Panc1 (cell line): ENCODE data around the gene DAPK1. TPM values are rescaled to one million over a fixed set of nuclear protein-coding genes. Genes with fewer than 3 reads are reported as not detected.

Experiments used
- ATAC-seq: fragments of 200-7000 bp; cut with Tn5 transposase; 2 replicates; pipeline ENCODE4 v1.9.1; 2020; ENCODE audit warnings: mild to moderate bottlenecking, moderate library complexity
- BruUV-seq: library from RNA; stranded (reverse); fragments of 400-500 nt; replicated peaks from 2 replicates; lab custom pipeline; 2021; lab: Mats Ljungman, UMichigan
- CTCF ChIA-PET: fragments of 300-600 bp; sonication (Branson Sonifier 250); formaldehyde crosslinking; loops from one replicate; lab custom pipeline; 2022; ENCODE audit warnings: antibody characterized with exemption; lab: Charles Lee
- POLR2A ChIA-PET: fragments of 300-600 bp; sonication (Branson Sonifier 250); formaldehyde crosslinking; loops from one replicate; lab custom pipeline; 2022; ENCODE audit warnings: antibody characterized with exemption; lab: Charles Lee
- DNase-seq: peaks from one replicate; pipeline ENCODE4 v3.0.0-alpha.2; 2010; ENCODE audit warnings: low read depth, low spot score
- H3K27ac ChIP-seq: 2 replicates; pipeline ENCODE4 v1.5.1; 2011; ENCODE audit warnings: mild to moderate bottlenecking, low read length, inconsistent platforms
- H3K27me3 ChIP-seq: fragments of 200-500 bp; sonication (Bioruptor generic); 2 replicates; pipeline ENCODE4 v1.6.0; 2014; ENCODE audit warnings: low read length, inconsistent platforms; ENCODE audit not compliant: control insufficient read depth, insufficient read depth
- H3K36me3 ChIP-seq: fragments of 200-500 bp; sonication (Bioruptor generic); 2 replicates; pipeline ENCODE4 v1.5.1; 2014; ENCODE audit warnings: inconsistent platforms, mild to moderate bottlenecking, low read length, moderate library complexity; ENCODE audit not compliant: control insufficient read depth, insufficient read depth
- H3K4me1 ChIP-seq: 2 replicates; pipeline ENCODE4 v1.5.1; 2011; ENCODE audit warnings: inconsistent platforms, mild to moderate bottlenecking, low read length, moderate library complexity; ENCODE audit not compliant: control insufficient read depth, insufficient read depth
- H3K4me3 ChIP-seq, 2 experiments: 2 replicates each; pipeline ENCODE4 v1.5.1; 2011 to 2012; ENCODE audit warnings: low read depth in 2 of 2, low read length in 2 of 2, mild to moderate bottlenecking in 2 of 2, inconsistent platforms in 1 of 2, moderate library complexity in 1 of 2
- H3K9me3 ChIP-seq: fragments of 200-500 bp; sonication (Bioruptor generic); 2 replicates; pipeline ENCODE4 v1.5.1; 2014; ENCODE audit warnings: low read depth, mild to moderate bottlenecking, inconsistent platforms, low read length, moderate library complexity; ENCODE audit not compliant: control insufficient read depth, insufficient read depth
- POLR2AphosphoS5 ChIP-seq: IDR thresholded peaks from 2 replicates; pipeline ENCODE4 v1.6.1; 2012; ENCODE audit warnings: mild to moderate bottlenecking, low read depth, low read length, moderate library complexity
- SIN3A ChIP-seq: IDR thresholded peaks from 2 replicates; pipeline ENCODE4 v1.6.1; 2012; ENCODE audit warnings: low read depth, mild to moderate bottlenecking, low read length, moderate library complexity, borderline replicate concordance; ENCODE audit not compliant: insufficient read depth
- TCF7L2 ChIP-seq: IDR thresholded peaks from 2 replicates; pipeline ENCODE4 v1.6.1; 2011; ENCODE audit warnings: mild to moderate bottlenecking, low read depth, low read length, inconsistent platforms
- in situ Hi-C: cut with HindIII; loops from 2 replicates; pipeline ENCODE4 v1.10.0; 2016; ENCODE audit warnings: low sequenced_read_pairs, low pct_unique_long_range_greater_than_20kb
- intact Hi-C: fragments of 100-400 bp; cut with micrococcal nuclease; formaldehyde crosslinking; loops from one replicate; pipeline ENCODE4 v1.10.0; 2022; ENCODE audit not compliant: unreplicated experiment
- total RNA-seq: library from RNA; stranded (reverse); gene quantifications from one replicate; pipeline ENCODE4 v1.2.1, GENCODE V29; 2021; ENCODE audit not compliant: unreplicated experiment
- TF ChIP-seq, protein P1 (sequence below): fragments of 450-650 bp; IDR thresholded peaks from 2 replicates; pipeline ENCODE4 v1.5.1; 2017; ENCODE audit warnings: mild to moderate bottlenecking
- TF ChIP-seq, protein P2 (sequence below), 2 experiments: IDR thresholded peaks; 2 replicates each; pipeline ENCODE4 v1.6.1; 2011 to 2012; ENCODE audit warnings: low read depth in 2 of 2, control low read depth in 1 of 2, low read length in 1 of 2, mild to moderate bottlenecking in 1 of 2, moderate library complexity in 1 of 2; ENCODE audit not compliant: insufficient read depth in 1 of 2

Gene DAPK1
- total RNA-seq, 1 experiment from 2014 or later: 0.87 TPM

- Histone ChIP-seq H3K4me1 (no peaks in the 10 kb centered on the region; the same call in 1 of the 2 replicates), H3K4me3 (no peak overlapping the region), H3K9me3 (no peaks in the 10 kb centered on the region), H3K36me3 (no peaks in the 10 kb centered on the region), H3K27me3 (no peaks in the 10 kb centered on the region), H3K27ac (no peak overlapping the region)
- ChIA-PET CTCF (no interaction called here), POLR2A (no interaction called here)
- DNase-seq (no peak), ATAC-seq (no peak)
- TF ChIP-seq, protein P1, sequence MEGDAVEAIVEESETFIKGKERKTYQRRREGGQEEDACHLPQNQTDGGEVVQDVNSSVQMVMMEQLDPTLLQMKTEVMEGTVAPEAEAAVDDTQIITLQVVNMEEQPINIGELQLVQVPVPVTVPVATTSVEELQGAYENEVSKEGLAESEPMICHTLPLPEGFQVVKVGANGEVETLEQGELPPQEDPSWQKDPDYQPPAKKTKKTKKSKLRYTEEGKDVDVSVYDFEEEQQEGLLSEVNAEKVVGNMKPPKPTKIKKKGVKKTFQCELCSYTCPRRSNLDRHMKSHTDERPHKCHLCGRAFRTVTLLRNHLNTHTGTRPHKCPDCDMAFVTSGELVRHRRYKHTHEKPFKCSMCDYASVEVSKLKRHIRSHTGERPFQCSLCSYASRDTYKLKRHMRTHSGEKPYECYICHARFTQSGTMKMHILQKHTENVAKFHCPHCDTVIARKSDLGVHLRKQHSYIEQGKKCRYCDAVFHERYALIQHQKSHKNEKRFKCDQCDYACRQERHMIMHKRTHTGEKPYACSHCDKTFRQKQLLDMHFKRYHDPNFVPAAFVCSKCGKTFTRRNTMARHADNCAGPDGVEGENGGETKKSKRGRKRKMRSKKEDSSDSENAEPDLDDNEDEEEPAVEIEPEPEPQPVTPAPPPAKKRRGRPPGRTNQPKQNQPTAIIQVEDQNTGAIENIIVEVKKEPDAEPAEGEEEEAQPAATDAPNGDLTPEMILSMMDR: no peak
- TF ChIP-seq, protein P2, sequence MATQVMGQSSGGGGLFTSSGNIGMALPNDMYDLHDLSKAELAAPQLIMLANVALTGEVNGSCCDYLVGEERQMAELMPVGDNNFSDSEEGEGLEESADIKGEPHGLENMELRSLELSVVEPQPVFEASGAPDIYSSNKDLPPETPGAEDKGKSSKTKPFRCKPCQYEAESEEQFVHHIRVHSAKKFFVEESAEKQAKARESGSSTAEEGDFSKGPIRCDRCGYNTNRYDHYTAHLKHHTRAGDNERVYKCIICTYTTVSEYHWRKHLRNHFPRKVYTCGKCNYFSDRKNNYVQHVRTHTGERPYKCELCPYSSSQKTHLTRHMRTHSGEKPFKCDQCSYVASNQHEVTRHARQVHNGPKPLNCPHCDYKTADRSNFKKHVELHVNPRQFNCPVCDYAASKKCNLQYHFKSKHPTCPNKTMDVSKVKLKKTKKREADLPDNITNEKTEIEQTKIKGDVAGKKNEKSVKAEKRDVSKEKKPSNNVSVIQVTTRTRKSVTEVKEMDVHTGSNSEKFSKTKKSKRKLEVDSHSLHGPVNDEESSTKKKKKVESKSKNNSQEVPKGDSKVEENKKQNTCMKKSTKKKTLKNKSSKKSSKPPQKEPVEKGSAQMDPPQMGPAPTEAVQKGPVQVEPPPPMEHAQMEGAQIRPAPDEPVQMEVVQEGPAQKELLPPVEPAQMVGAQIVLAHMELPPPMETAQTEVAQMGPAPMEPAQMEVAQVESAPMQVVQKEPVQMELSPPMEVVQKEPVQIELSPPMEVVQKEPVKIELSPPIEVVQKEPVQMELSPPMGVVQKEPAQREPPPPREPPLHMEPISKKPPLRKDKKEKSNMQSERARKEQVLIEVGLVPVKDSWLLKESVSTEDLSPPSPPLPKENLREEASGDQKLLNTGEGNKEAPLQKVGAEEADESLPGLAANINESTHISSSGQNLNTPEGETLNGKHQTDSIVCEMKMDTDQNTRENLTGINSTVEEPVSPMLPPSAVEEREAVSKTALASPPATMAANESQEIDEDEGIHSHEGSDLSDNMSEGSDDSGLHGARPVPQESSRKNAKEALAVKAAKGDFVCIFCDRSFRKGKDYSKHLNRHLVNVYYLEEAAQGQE (IDR thresholded peaks at IDR 0.05; ENCODE audit: insufficient read depth in 1 of 2, low read depth in 2 of 2, low read length in 1 of 2): no peak
- TF ChIP-seq TCF7L2: no peak
- intact Hi-C loops (no loop called here), in situ Hi-C loops (no loop called here)
- BruUV-seq: no TSS peak
These were observed 217.2 kb downstream of the DAPK1 start for GRCh38 chr9:87714819-87715218.

- TF ChIP-seq SIN3A: no peak
- CTCF ChIA-PET: no interaction called here
- in situ Hi-C loops: no loop called here
- Histone ChIP-seq H3K27ac (no peak overlapping the region), H3K27me3 (no peaks in the 10 kb centered on the region), H3K9me3 (no peaks in the 10 kb centered on the region), H3K4me1 (no peaks in the 10 kb centered on the region; the same call in 1 of the 2 replicates), H3K4me3 (no peak overlapping the region), H3K36me3 (no peaks in the 10 kb centered on the region)
- no TSS peak for BruUV-seq
- ATAC-seq: no peak
- DNase-seq: no peak
- intact Hi-C loops: no loop called here
- POLR2A ChIA-PET: no interaction called here
These were observed 218.5 kb downstream of the DAPK1 start for GRCh38 chr9:87716141-87716540.

DNA sequence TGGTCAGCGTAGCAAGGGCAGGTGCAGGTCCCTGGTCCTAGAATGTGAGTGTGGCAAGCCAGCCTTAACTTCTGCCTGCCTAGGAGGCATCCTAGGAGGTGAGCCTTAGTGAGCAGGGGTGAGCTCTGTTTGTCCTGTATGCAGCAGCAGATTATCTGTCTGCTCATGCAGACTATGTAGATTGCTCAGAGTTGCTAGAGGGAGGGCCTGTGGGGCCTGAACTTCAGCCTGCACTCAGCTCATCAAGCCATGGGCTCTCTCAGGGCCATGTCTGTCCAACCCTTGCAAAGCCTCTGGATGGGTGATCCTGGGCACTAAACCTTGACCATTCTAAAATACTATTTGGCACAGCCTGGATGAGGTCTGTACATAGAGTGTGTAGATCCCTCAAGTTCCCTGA is 219.8 kb downstream of the DAPK1 start:
- Histone ChIP-seq H3K4me3 (no peak overlapping the region), H3K4me1 (no peaks in the 10 kb centered on the region; the same call in 1 of the 2 replicates), H3K36me3 (no peaks in the 10 kb centered on the region), H3K27ac (no peak overlapping the region), H3K9me3 (no peaks in the 10 kb centered on the region), H3K27me3 (no peaks in the 10 kb centered on the region)
- no peak for DNase-seq
- POLR2A ChIA-PET: no interaction called here
- no peak for ATAC-seq
- no TSS peak for BruUV-seq
- in situ Hi-C loops: no loop called here
- CTCF ChIA-PET: no interaction called here
- TF ChIP-seq, protein P1: no peak
- no peak for TF ChIP-seq TCF7L2
- TF ChIP-seq POLR2AphosphoS5: no peak
- no peak for TF ChIP-seq SIN3A
- intact Hi-C loops: no loop called here
